ENCODE measurements around the gene SOCS6. TPM values are rescaled to one million over a fixed set of nuclear protein-coding genes. Genes with fewer than 3 reads are reported as not detected.

SOCS6 gene
- total and polyA plus RNA-seq, 8 donors: 4.4 to 56.7 (median 14.0) TPM

DNA sequence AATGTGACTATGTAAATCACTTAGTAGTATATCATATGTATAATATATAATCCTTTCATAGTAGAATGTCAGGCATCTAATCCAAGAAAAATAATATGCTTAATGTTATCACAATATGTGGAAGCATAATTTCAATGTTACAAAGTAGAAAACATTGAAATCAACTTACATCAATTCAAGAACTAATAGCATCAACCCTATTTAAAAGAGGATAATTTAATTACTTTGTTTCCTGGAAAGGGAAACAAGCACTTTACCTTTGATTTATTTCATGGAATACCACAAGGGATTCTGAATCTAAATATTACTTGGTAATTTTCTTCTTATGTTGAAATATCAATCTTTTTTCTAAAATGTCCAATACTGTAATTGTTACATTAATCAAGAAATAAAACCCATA, 30.6 kb upstream of the SOCS6 start:
- H3K4me3 ChIP-seq: no peak overlapping the region
- TF ChIP-seq POLR2A (IDR thresholded peaks at IDR 0.05): no peak
- TF ChIP-seq EP300 (IDR thresholded peaks at IDR 0.05): no peak
- TF ChIP-seq, protein P1, sequence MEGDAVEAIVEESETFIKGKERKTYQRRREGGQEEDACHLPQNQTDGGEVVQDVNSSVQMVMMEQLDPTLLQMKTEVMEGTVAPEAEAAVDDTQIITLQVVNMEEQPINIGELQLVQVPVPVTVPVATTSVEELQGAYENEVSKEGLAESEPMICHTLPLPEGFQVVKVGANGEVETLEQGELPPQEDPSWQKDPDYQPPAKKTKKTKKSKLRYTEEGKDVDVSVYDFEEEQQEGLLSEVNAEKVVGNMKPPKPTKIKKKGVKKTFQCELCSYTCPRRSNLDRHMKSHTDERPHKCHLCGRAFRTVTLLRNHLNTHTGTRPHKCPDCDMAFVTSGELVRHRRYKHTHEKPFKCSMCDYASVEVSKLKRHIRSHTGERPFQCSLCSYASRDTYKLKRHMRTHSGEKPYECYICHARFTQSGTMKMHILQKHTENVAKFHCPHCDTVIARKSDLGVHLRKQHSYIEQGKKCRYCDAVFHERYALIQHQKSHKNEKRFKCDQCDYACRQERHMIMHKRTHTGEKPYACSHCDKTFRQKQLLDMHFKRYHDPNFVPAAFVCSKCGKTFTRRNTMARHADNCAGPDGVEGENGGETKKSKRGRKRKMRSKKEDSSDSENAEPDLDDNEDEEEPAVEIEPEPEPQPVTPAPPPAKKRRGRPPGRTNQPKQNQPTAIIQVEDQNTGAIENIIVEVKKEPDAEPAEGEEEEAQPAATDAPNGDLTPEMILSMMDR (IDR thresholded peaks at IDR 0.05): no peak
- TF ChIP-seq POLR2AphosphoS5 (IDR thresholded peaks at IDR 0.05): no peak
- no peak for DNase-seq
- no peaks in the 10 kb centered on the region for H3K4me1 ChIP-seq
- intact Hi-C loops (cut with DNase I; ENCODE audit: low total_unique reads): no loop called here
- H3K9me3 ChIP-seq: no peaks in the 10 kb centered on the region
- H3K27ac ChIP-seq: no peak overlapping the region
- no peaks in the 10 kb centered on the region for H3K27me3 ChIP-seq
- no peaks in the 10 kb centered on the region for H3K36me3 ChIP-seq

GRCh38 chr18:70260683-70261082, 28.2 kb upstream of the SOCS6 start:
- DNase-seq: no peak
- Histone ChIP-seq H3K4me1 (no peaks in the 10 kb centered on the region), H3K27ac (no peak overlapping the region), H3K9me3 (no peaks in the 10 kb centered on the region), H3K4me3 (no peak overlapping the region), H3K27me3 (no peaks in the 10 kb centered on the region), H3K36me3 (no peaks in the 10 kb centered on the region)
- TF ChIP-seq POLR2A (IDR thresholded peaks at IDR 0.05) (no peak), POLR2AphosphoS5 (IDR thresholded peaks at IDR 0.05) (no peak), EP300 (IDR thresholded peaks at IDR 0.05) (no peak)
- TF ChIP-seq, protein P1 (IDR thresholded peaks at IDR 0.05): no peak
- WGBS, 5 donors: 83 to 90% (median 85%) methylated on average over 6 of the region's 6 CpGs
- intact Hi-C loops (cut with DNase I; ENCODE audit: low total_unique reads): no loop called here

GRCh38 chr18:70261141-70261788, 27.6 kb upstream of the SOCS6 start:
- H3K4me1 ChIP-seq: no peaks in the 10 kb centered on the region
- no peak overlapping the region for H3K4me3 ChIP-seq
- intact Hi-C loops (cut with DNase I; ENCODE audit: low total_unique reads): no loop called here
- H3K27ac ChIP-seq: no peak overlapping the region
- no peaks in the 10 kb centered on the region for H3K36me3 ChIP-seq
- no peaks in the 10 kb centered on the region for H3K27me3 ChIP-seq
- no peak for DNase-seq
- no peaks in the 10 kb centered on the region for H3K9me3 ChIP-seq
- WGBS, 5 donors: 89 to 96% (median 94%) methylated on average over 9 of the region's 9 CpGs
- no peak for TF ChIP-seq POLR2AphosphoS5 (IDR thresholded peaks at IDR 0.05)
- TF ChIP-seq POLR2A (IDR thresholded peaks at IDR 0.05): no peak
- no peak for TF ChIP-seq EP300 (IDR thresholded peaks at IDR 0.05)
- TF ChIP-seq, protein P1 (IDR thresholded peaks at IDR 0.05): no peak

DNA sequence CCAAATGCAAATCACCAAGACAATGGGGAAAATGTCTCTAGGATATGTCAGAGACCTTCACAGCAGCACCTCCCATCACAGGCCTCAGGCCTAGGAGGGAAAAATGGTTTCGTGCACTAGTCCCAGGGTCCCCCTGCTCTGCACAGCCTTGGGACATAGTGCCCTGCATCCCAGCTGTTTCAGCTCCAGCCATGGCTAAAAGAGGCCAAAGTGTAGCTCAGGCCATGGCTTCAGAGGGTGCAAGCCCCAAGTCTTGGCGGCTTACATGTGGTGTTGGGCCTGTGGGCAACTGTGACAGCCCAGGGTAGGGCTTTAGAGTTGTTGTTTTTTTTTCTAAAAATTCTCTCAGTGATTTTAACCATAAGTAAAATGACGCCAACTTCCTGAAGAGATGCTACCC, 25.5 kb upstream of the SOCS6 start:
- WGBS, 5 donors: 59 to 78% (median 65%) methylated on average over 3 of the region's 3 CpGs
- no peaks in the 10 kb centered on the region for H3K9me3 ChIP-seq
- H3K27me3 ChIP-seq: no peaks in the 10 kb centered on the region
- DNase-seq: no peak
- no peaks in the 10 kb centered on the region for H3K4me1 ChIP-seq
- H3K4me3 ChIP-seq: no peak overlapping the region
- TF ChIP-seq, protein P1 (IDR thresholded peaks at IDR 0.05): no peak
- TF ChIP-seq POLR2AphosphoS5 (IDR thresholded peaks at IDR 0.05) (no peak), POLR2A (IDR thresholded peaks at IDR 0.05) (no peak), EP300 (IDR thresholded peaks at IDR 0.05) (no peak)
- intact Hi-C loops (cut with DNase I; ENCODE audit: low total_unique reads): no loop called here
- H3K27ac ChIP-seq: no peak overlapping the region
- H3K36me3 ChIP-seq: no peaks in the 10 kb centered on the region
